ENCODE measurements around the gene SLC22A5.

Gene SLC22A5

GRCh38 chr5:132375957-132376356, 6.4 kb downstream of the SLC22A5 start:
- no peak for DNase-seq (ENCODE audit: low spot score)
- TF ChIP-seq CTCF (IDR thresholded peaks at IDR 0.05; ENCODE audit: extremely low read depth, missing control alignments): no peak

- DNase-seq (ENCODE audit: low spot score): no peak
- TF ChIP-seq CTCF (IDR thresholded peaks at IDR 0.05; ENCODE audit: extremely low read depth, missing control alignments): no peak
Measured at GRCh38 chr5:132376694-132377641, 7.5 kb downstream of the SLC22A5 start.

GRCh38 chr5:132377738-132378137, 8.2 kb downstream of the SLC22A5 start:
- DNase-seq (ENCODE audit: low spot score): no peak
- no peak for TF ChIP-seq CTCF (IDR thresholded peaks at IDR 0.05; ENCODE audit: extremely low read depth, missing control alignments)

GRCh38 chr5:132378580-132378979, 9.1 kb downstream of the SLC22A5 start:
- DNase-seq (ENCODE audit: low spot score): no peak
- no peak for TF ChIP-seq CTCF (IDR thresholded peaks at IDR 0.05; ENCODE audit: extremely low read depth, missing control alignments)

- TF ChIP-seq CTCF (IDR thresholded peaks at IDR 0.05; ENCODE audit: extremely low read depth, missing control alignments): no peak
- DNase-seq (ENCODE audit: low spot score): no peak
Measured at GRCh38 chr5:132380047-132380446, 10.5 kb downstream of the SLC22A5 start.

- DNase-seq (ENCODE audit: low spot score): no peak
- TF ChIP-seq CTCF (IDR thresholded peaks at IDR 0.05; ENCODE audit: extremely low read depth, missing control alignments): no peak
Measured at GRCh38 chr5:132380741-132381140, 11.2 kb downstream of the SLC22A5 start.

GRCh38 chr5:132381614-132382013, 12.1 kb downstream of the SLC22A5 start:
- no peak for TF ChIP-seq CTCF (IDR thresholded peaks at IDR 0.05; ENCODE audit: extremely low read depth, missing control alignments)

More at GRCh38 chr5:132381614-132382013, 12.1 kb downstream of the SLC22A5 start:
- no peak for DNase-seq (ENCODE audit: low spot score)
